Pancreas (tissue), 10 donors: ENCODE measurements around the gene BGN. TPM values are rescaled to one million over a fixed set of nuclear protein-coding genes. Genes with fewer than 3 reads are reported as not detected.

ENCODE experiments used
- ATAC-seq, 4 donors: fragments of 200-7000 bp; cut with Tn5 transposase; one replicate each; pipeline versions ENCODE4 v1.8.0 to v1.9.1; 2020; ENCODE audit warnings: mild to moderate bottlenecking in 4 of 4, moderate library complexity in 4 of 4
- DNase-seq, 6 donors: peaks; one replicate each; pipeline ENCODE4 v3.0.0-alpha.2; 2020
- FAIRE-seq: peaks from 2 replicates; lab custom pipeline; 2012; peaks lifted over from hg19 to GRCh38; lab: Jason Lieb, UNC
- H3K27ac ChIP-seq, 4 donors: fragments of 200-600 bp; sonication (generic); 1 replicate in 3 of 4; 2 replicates in 1 of 4; pipeline versions ENCODE4 v1.5.0 to v1.8.0; 2020
- H3K27me3 ChIP-seq, 4 donors: fragments of 200-600 bp; one replicate each; pipeline ENCODE4 v1.8.0; 2021
- H3K36me3 ChIP-seq, 3 donors: fragments of 200-600 bp; sonication (generic) in 1 of 3; one replicate each; pipeline versions ENCODE4 v1.5.0 to v1.8.0; 2020 to 2021
- H3K4me1 ChIP-seq, 3 donors: fragments of 200-600 bp; one replicate each; pipeline ENCODE4 v1.8.0; 2021
- H3K4me3 ChIP-seq, 4 donors: fragments of 200-600 bp; sonication (generic) in 2 of 4; one replicate each; pipeline versions ENCODE4 v1.5.0 to v1.8.0; 2020 to 2021
- H3K9me3 ChIP-seq, 4 donors: fragments of 200-600 bp; one replicate each; pipeline ENCODE4 v1.8.0; 2021
- CTCF ChIP-seq, 4 donors: fragments of 200-600 bp; sonication (generic) in 3 of 4; IDR thresholded peaks; one replicate each; pipeline versions ENCODE4 v1.5.0 to v1.8.0; 2021; ENCODE audit warnings: antibody characterized with exemption in 4 of 4
- WGBS, 2 donors: extraction: QIAGEN DNeasy Blood & Tissue Kit; methylation state at CpG; one replicate each; pipeline ENCODE4 v1.1.7; 2013; 5-methylcytosine and 5-hydroxymethylcytosine counted together
- intact Hi-C, 3 donors: fragments of 100-400 bp; cut with DNase I; formaldehyde crosslinking; loops; one replicate each; pipeline versions ENCODE4 v1.11.1 to v1.14.2; 2022
- polyA plus RNA-seq, 2 donors: library from polyadenylated mRNA; stranded (reverse); fragments of 200-250 nt; gene quantifications; one replicate each; pipeline ENCODE4 v1.2.3, GENCODE V29; 2013
- total RNA-seq, 6 donors: library from RNA; stranded (reverse); fragmentation: NEBNext Ultra II Directional in 4 of 6; extraction: Animal tissue kit (Norgen Biotek cat#: 25700) in 4 of 6; gene quantifications; one replicate each; pipeline versions ENCODE4 v1.2.1 to v1.2.4, GENCODE V29; 2021 to 2023
- donor health status: healthy with polysubstance abuse.
- donor health status: DM: no; HTN: no; CAD: no; lungs with moderate emphysema.
- donor health status: DM: no; HTN: no; CAD: no.
- donor health status: control.
- donor health status: control.
- donor health status: Bipolar disorder and iron deficiency.
- donor health status: DM: yes; HTN: yes; CAD: no.
- donor health status: DM: no; HTN: no; CAD: no.
- donor health status: DM: no; HTN: no; CAD: no.
- donor health status: DM: yes; HTN: yes; CAD: no.

Gene BGN
- total and polyA plus RNA-seq, 8 donors: 4.0 to 113 (median 20.4) TPM

GRCh38 chrX:153481043-153481442 lies 13.7 kb upstream of the BGN start:
- no peak for TF ChIP-seq CTCF (IDR thresholded peaks at IDR 0.05)
- Histone ChIP-seq H3K36me3 (no peaks in the 10 kb centered on the region), H3K9me3 (no peaks in the 10 kb centered on the region), H3K4me3 (no peak overlapping the region), H3K27ac (no peak overlapping the region), H3K4me1 (no peaks in the 10 kb centered on the region), H3K27me3 (no peaks in the 10 kb centered on the region)
- WGBS, 2 donors: 88 to 90% methylated on average over 13 of the region's 13 CpGs
- FAIRE-seq (no peak), DNase-seq (no peak), ATAC-seq (no peak)
- intact Hi-C loops: no loop called here

- Histone ChIP-seq H3K36me3 (no peaks in the 10 kb centered on the region), H3K9me3 (no peaks in the 10 kb centered on the region), H3K4me1 (no peaks in the 10 kb centered on the region), H3K4me3 (no peak overlapping the region), H3K27ac (no peak overlapping the region), H3K27me3 (no peaks in the 10 kb centered on the region)
- WGBS, 2 donors: 82 to 88% methylated on average over 22 to 23 of the region's 23 CpGs
- DNase-seq (no peak), ATAC-seq (no peak), FAIRE-seq (no peak)
- intact Hi-C loops: no loop called here
- no peak for TF ChIP-seq CTCF (IDR thresholded peaks at IDR 0.05)
Measured at GRCh38 chrX:153482376-153483015, 12.3 kb upstream of the BGN start.

- DNase-seq: no peak
- FAIRE-seq: no peak
- Histone ChIP-seq H3K27me3 (no peaks in the 10 kb centered on the region), H3K4me3 (no peak overlapping the region), H3K27ac (no peak overlapping the region), H3K9me3 (no peaks in the 10 kb centered on the region), H3K36me3 (no peaks in the 10 kb centered on the region), H3K4me1 (no peaks in the 10 kb centered on the region)
- WGBS, 2 donors: 86 to 89% methylated on average over 30 of the region's 30 CpGs
- TF ChIP-seq CTCF (IDR thresholded peaks at IDR 0.05): no peak
- intact Hi-C loops: no loop called here
- no peak for ATAC-seq
Measured at GRCh38 chrX:153485396-153486080, 9.2 kb upstream of the BGN start.

- ATAC-seq: no peak
- intact Hi-C loops: no loop called here
- Histone ChIP-seq H3K4me1 (no peaks in the 10 kb centered on the region), H3K36me3 (no peaks in the 10 kb centered on the region), H3K4me3 (no peak overlapping the region), H3K27me3 (no peaks in the 10 kb centered on the region), H3K27ac (no peak overlapping the region), H3K9me3 (no peaks in the 10 kb centered on the region)
- WGBS, 2 donors: 66 to 70% methylated on average over 10 of the region's 10 CpGs
- peak in 1 of 6 donors; percentile 56 for DNase-seq
- FAIRE-seq: no peak
- TF ChIP-seq CTCF (IDR thresholded peaks at IDR 0.05): no peak
Measured at GRCh38 chrX:153486171-153486570, 8.6 kb upstream of the BGN start.

- Histone ChIP-seq H3K4me1 (no peaks in the 10 kb centered on the region), H3K4me3 (no peak overlapping the region), H3K27me3 (no peaks in the 10 kb centered on the region), H3K9me3 (no peaks in the 10 kb centered on the region), H3K36me3 (no peaks in the 10 kb centered on the region), H3K27ac (no peak overlapping the region)
- ATAC-seq (no peak), FAIRE-seq (no peak), DNase-seq (no peak)
- intact Hi-C loops: no loop called here
- 74 to 77% methylated on average over 11 of the region's 11 CpGs for WGBS, 2 donors
- no peak for TF ChIP-seq CTCF (IDR thresholded peaks at IDR 0.05)
Measured at GRCh38 chrX:153487590-153488071, 7.1 kb upstream of the BGN start.
